Measurements from ENCODE around the gene CFAP46. TPM values are rescaled to one million over a fixed set of nuclear protein-coding genes. Genes with fewer than 3 reads are reported as not detected.

The CFAP46 gene
- total and polyA plus RNA-seq, 2 of the 8 experiments (the other 6 are each of a cell fraction or from before 2014, with no cell fraction given): 2.6 to 4.8 TPM

GRCh38 chr10:132802048-132802447 is 140.3 kb downstream of the CFAP46 start (continued):
- TF ChIP-seq RBBP5 (IDR thresholded peaks at IDR 0.05; ENCODE audit: borderline replicate concordance, low read depth, low read length) (no peak), CREB1 (IDR thresholded peaks at IDR 0.05) (no peak), TAF7 (optimal IDR thresholded peaks at IDR 0.05; ENCODE audit: borderline replicate concordance, low read depth, low read length) (no peak), JUN (IDR thresholded peaks at IDR 0.05; ENCODE audit: low read depth, low read length) (no peak), MAX (IDR thresholded peaks at IDR 0.05) (no peak)
